Spinal cord (tissue), 10 donors: ENCODE measurements around the gene LILRB2. TPM values are rescaled to one million over a fixed set of nuclear protein-coding genes. Genes with fewer than 3 reads are reported as not detected.

ENCODE experiments used
- DNase-seq, 6 donors: peaks; one replicate each; pipeline versions ENCODE4 v3.0.0 to v3.0.0-alpha.2; 2013 to 2015; ENCODE audit warnings: low spot score in 6 of 6, low read depth in 4 of 6
- H3K27ac ChIP-seq: one replicate; pipeline ENCODE4 v1.5.1; 2013; ENCODE audit warnings: low read depth, low read length, control low read depth
- H3K27me3 ChIP-seq: one replicate; pipeline ENCODE4 v1.6.1; 2013; ENCODE audit warnings: low read length; ENCODE audit not compliant: control insufficient read depth, insufficient read depth
- H3K36me3 ChIP-seq: one replicate; pipeline ENCODE4 v1.6.1; 2013; ENCODE audit warnings: low read length; ENCODE audit not compliant: control insufficient read depth, insufficient read depth
- H3K4me1 ChIP-seq: one replicate; pipeline ENCODE4 v1.6.1; 2013; ENCODE audit warnings: low read length; ENCODE audit not compliant: control insufficient read depth, insufficient read depth
- H3K4me3 ChIP-seq: one replicate; pipeline ENCODE4 v1.5.1; 2013; ENCODE audit warnings: low read depth, low read length, control low read depth
- H3K9me3 ChIP-seq: one replicate; pipeline ENCODE4 v1.6.1; 2013; ENCODE audit warnings: low read length; ENCODE audit not compliant: control insufficient read depth, insufficient read depth
- WGBS: methylation state at CpG from one replicate; pipeline ENCODE4 v1.1.5; 2013; ENCODE audit warnings: missing lambda C conversion rate; ENCODE audit not compliant: insufficient coverage; 5-methylcytosine and 5-hydroxymethylcytosine counted together
- polyA plus RNA-seq, 2 donors: library from polyadenylated mRNA; unstranded; fragments of 120-200 nt; gene quantifications; one replicate each; pipeline ENCODE4 v1.2.1, GENCODE V29; 2013; ENCODE audit not compliant: insufficient read length in 2 of 2
- total RNA-seq, 2 donors: library from RNA; depleted of rRNA in 1 of 2; stranded (reverse); fragments of 120-200 nt in 1 of 2; fragments of >200 nt in 1 of 2; gene quantifications; one replicate each; pipeline versions ENCODE4 v1.2.3 to v1.2.4, GENCODE V29; 2013 to 2014
- donor health status: healthy.

Gene LILRB2
- total and polyA plus RNA-seq, 4 donors = 0.43 to 1.6 (median 0.57) TPM

DNA sequence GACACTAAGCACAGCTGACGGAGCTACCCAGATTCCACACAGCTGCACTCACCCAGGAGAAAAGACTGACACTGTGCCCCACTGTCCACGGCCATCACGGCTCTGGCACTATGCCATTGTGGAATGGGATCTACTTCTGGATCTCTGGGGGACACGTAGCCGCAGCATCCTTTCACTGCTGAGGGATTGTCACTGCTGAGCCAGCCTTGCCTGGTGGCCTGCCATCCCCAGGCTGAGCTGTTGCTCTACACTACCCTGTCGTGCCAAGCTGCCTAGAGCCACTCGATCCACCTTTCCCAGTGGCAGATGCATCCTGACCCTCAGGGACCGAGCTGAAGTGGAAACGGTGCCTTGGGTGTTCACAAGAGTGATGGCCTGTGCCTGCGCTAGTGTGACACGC lies 18.8 kb downstream of the LILRB2 start:
- H3K4me1 ChIP-seq = no peaks in the 10 kb centered on the region
- no peaks in the 10 kb centered on the region for H3K36me3 ChIP-seq
- no peak overlapping the region for H3K27ac ChIP-seq
- no peaks in the 10 kb centered on the region for H3K9me3 ChIP-seq
- H3K4me3 ChIP-seq = no peak overlapping the region
- 81% methylated on average over 11 of the region's 11 CpGs for WGBS
- DNase-seq = no peak
- no peaks in the 10 kb centered on the region for H3K27me3 ChIP-seq

- 75% methylated on average over 9 of the region's 9 CpGs for WGBS
- Histone ChIP-seq H3K9me3 (no peaks in the 10 kb centered on the region), H3K36me3 (no peaks in the 10 kb centered on the region), H3K4me1 (no peaks in the 10 kb centered on the region), H3K27me3 (peaks cover 2% of the 10 kb centered on the region), H3K4me3 (no peak within 1 kb of the TSS), H3K27ac (no peak within 1 kb of the TSS)
- no peak for DNase-seq
Measured at GRCh38 chr19:54257116-54257480, 23.8 kb downstream of the LILRB2 start, which contains the start of gene LILRB5. Gene LILRB5 (minus strand): TSS chr19:54257273. CDS start chr19:54257193, 80 bp downstream.

DNA sequence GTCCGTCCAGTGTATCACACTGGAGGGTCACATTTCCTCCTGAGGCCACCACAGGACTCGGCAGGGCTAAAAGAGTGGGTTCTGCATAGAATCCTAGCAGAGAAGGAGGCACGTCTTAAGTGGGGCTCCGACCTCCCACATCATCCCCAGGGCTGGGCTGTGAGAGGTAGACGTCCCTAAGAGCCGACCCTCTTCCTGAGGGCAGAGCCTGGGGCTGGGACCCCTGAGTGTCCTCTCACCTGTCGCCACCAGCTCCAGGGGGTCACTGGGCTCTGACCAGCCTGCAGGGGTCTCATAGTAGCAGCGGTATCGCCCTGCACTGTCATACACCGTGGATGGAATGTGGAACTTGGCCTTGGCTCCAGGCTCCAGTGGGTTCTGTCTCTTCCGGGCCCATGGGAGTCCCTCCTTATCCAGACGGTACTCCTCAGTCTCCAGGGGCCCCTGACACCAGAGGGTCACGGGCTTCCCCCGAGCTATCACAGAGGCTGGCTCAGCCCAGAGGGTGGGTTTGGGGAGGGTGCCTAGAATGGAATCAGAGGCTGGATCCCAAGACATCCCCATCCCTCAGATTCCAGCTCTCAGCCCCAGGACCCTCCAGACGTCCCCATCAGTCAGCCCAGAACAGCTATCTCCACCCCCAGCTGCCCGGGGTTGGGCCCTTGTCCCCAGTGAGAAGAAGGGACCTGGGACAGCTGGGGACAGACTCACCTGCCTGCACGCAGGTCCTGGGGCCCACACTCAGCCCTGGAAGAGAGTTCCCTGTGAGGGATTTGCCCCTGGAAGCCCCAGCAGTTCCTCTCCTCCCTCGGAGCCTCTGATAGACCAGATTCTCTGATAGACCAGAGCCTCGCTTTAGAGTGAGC lies 24.4 kb downstream of the LILRB2 start:
- H3K4me3 ChIP-seq = no peak overlapping the region
- WGBS = 80% methylated on average over 9 of the region's 19 CpGs
- H3K27ac ChIP-seq = no peak overlapping the region

GRCh38 chr19:54255105-54255775 lies 25.7 kb downstream of the LILRB2 start:
- Histone ChIP-seq H3K27ac (no peak overlapping the region), H3K36me3 (no peaks in the 10 kb centered on the region), H3K4me1 (no peaks in the 10 kb centered on the region), H3K27me3 (peaks cover 2% of the 10 kb centered on the region), H3K4me3 (no peak overlapping the region), H3K9me3 (no peaks in the 10 kb centered on the region)
- WGBS = 66% methylated on average over 21 of the region's 26 CpGs
- no peak for DNase-seq

More for the DNA sequence above, 24.4 kb downstream of the LILRB2 start:
- no peak for DNase-seq
- Histone ChIP-seq H3K9me3 (no peaks in the 10 kb centered on the region), H3K4me1 (no peaks in the 10 kb centered on the region), H3K27me3 (peaks cover 2% of the 10 kb centered on the region), H3K36me3 (no peaks in the 10 kb centered on the region)

DNA sequence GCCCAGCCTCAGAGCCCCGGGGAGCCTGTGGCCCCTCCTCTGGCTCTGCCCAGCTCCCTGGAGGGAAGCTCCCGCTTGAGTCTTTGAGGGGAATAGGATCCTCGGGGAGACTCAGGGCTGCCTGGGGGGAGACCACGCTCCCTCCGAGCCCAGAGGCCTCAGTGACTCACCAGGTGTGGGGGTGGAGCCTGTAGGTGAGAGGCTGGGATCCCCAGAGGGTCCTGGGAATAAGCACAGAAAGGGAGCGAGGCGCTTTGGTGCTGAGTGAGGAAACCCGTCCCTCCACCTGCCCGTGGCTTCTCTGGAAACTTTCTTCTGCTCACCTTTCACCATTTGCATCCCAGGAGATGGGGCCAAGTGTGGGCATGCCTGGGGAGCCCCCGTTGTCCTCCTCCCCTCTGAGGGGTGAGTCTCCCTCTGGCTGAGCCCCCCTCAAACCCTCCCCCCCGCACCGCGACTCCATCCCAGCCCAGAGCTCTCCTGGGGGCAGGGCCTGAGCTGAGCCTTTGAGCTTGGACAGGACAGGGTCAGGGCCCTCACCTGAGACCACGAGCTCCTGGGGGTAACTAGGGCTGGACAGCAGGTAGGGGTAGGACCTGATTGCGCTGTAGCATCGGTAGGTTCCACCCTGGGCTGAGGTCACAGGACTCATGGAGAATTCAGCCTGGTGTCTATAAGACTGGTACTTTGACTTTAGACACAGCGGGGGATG lies 26.6 kb downstream of the LILRB2 start:
- Histone ChIP-seq H3K9me3 (no peaks in the 10 kb centered on the region), H3K4me3 (no peak overlapping the region)
- WGBS = 64% methylated on average over 10 of the region's 17 CpGs

GRCh38 chr19:54253331-54254194 lies 27.3 kb downstream of the LILRB2 start:
- H3K4me1 ChIP-seq = no peaks in the 10 kb centered on the region
- H3K27me3 ChIP-seq = peaks cover 2% of the 10 kb centered on the region
- no peaks in the 10 kb centered on the region for H3K36me3 ChIP-seq
- no peak overlapping the region for H3K27ac ChIP-seq
- DNase-seq = no peak
- WGBS = 75% methylated on average over 13 of the region's 23 CpGs
- no peaks in the 10 kb centered on the region for H3K9me3 ChIP-seq
- H3K4me3 ChIP-seq = no peak overlapping the region

More for the DNA sequence above, 26.6 kb downstream of the LILRB2 start:
- no peak for DNase-seq
- H3K4me1 ChIP-seq = no peaks in the 10 kb centered on the region
- H3K27me3 ChIP-seq = peaks cover 2% of the 10 kb centered on the region
- H3K36me3 ChIP-seq = no peaks in the 10 kb centered on the region
- H3K27ac ChIP-seq = no peak overlapping the region

DNA sequence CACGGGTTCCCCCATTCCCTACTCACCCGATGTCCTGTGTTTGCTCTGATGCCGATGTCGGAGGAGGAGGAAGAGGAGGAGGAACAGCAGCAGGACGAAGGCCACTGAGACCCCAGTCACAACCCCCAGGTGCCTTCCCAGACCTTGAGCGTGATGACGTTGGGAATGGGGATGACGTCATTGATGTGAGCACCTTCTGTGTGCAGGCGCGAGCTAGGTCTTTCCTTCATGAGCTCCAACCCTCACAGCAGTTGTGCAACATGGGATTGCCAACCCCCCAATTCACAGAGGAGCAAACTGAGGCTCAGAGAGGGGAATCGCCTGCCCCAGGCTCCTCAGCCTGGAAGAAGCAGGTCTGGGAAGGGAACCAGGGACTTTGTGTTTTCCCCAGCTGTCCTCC lies 28.1 kb downstream of the LILRB2 start:
- Histone ChIP-seq H3K27ac (no peak overlapping the region), H3K27me3 (peaks cover 2% of the 10 kb centered on the region), H3K36me3 (no peaks in the 10 kb centered on the region), H3K9me3 (no peaks in the 10 kb centered on the region), H3K4me1 (no peaks in the 10 kb centered on the region), H3K4me3 (no peak overlapping the region)
- 91% methylated on average over 4 of the region's 11 CpGs for WGBS
- no peak for DNase-seq

GRCh38 chr19:54252243-54252642 lies 28.7 kb downstream of the LILRB2 start:
- H3K9me3 ChIP-seq = no peaks in the 10 kb centered on the region
- no peak overlapping the region for H3K27ac ChIP-seq
- no peak overlapping the region for H3K4me3 ChIP-seq
- H3K27me3 ChIP-seq = peaks cover 2% of the 10 kb centered on the region
- no peaks in the 10 kb centered on the region for H3K36me3 ChIP-seq
- no peaks in the 10 kb centered on the region for H3K4me1 ChIP-seq
- 63% methylated on average over 8 of the region's 9 CpGs for WGBS
- DNase-seq = no peak
